Common myeloid progenitor, CD34-positive (primary cell): Measurements from ENCODE around the gene C2CD2L.
A peak's percentile ranks its signal among the peaks of the same experiment; 100 is the strongest.

ENCODE experiments used
- CTCF ChIA-PET: fragments of 350-600 bp; sonication (Branson Sonifier 250); formaldehyde crosslinking; loops from one replicate; lab custom pipeline; 2021; ENCODE audit warnings: antibody characterized with exemption; lab: Charles Lee
- POLR2A ChIA-PET: fragments of 350-600 bp; sonication (Branson Sonifier 250); formaldehyde crosslinking; loops from one replicate; lab custom pipeline; 2021; ENCODE audit warnings: antibody characterized with exemption; lab: Charles Lee
- DNase-seq, 3 donors: peaks; one replicate each; pipeline versions ENCODE4 v3.0.0 to v3.0.0-alpha.2; 2013
- H3K27ac ChIP-seq, 2 experiments: 1 replicate in 1 of 2; 2 replicates in 1 of 2; pipeline ENCODE4 v1.7.0; 2013; ENCODE audit warnings: inconsistent platforms in 2 of 2, low read length in 2 of 2, mild to moderate bottlenecking in 2 of 2, low read depth in 1 of 2, moderate library complexity in 1 of 2; ENCODE audit not compliant: severe bottlenecking in 2 of 2, insufficient read depth in 1 of 2, poor library complexity in 1 of 2
- H3K27me3 ChIP-seq, 5 experiments: replicated peaks in 2 of 5; 1 replicate in 3 of 5; 2 replicates in 2 of 5; pipeline versions ENCODE4 v1.6.1 to v1.7.0; 2013; ENCODE audit warnings: low read length in 4 of 5, mild to moderate bottlenecking in 2 of 5, moderate library complexity in 2 of 5, inconsistent platforms in 1 of 5; ENCODE audit not compliant: insufficient read depth in 5 of 5, control insufficient read depth in 4 of 5
- H3K36me3 ChIP-seq, 4 experiments: 1 replicate in 2 of 4; 2 replicates in 2 of 4; pipeline versions ENCODE4 v1.6.1 to v1.7.0; 2013; ENCODE audit warnings: low read length in 3 of 4, control low read depth in 1 of 4, mild to moderate bottlenecking in 1 of 4; ENCODE audit not compliant: control insufficient read depth in 4 of 4, insufficient read depth in 4 of 4
- H3K4me1 ChIP-seq, 4 experiments: 1 replicate in 3 of 4; 2 replicates in 1 of 4; pipeline versions ENCODE4 v1.6.1 to v1.7.1; 2013; ENCODE audit warnings: low read length in 3 of 4, mild to moderate bottlenecking in 3 of 4, control low read depth in 1 of 4, inconsistent platforms in 1 of 4, moderate library complexity in 1 of 4; ENCODE audit not compliant: control insufficient read depth in 4 of 4, insufficient read depth in 4 of 4; ENCODE audit errors: control extremely low read depth in 1 of 4
- H3K4me3 ChIP-seq, 7 experiments: 1 replicate in 4 of 7; 2 replicates in 3 of 7; pipeline versions ENCODE4 v1.5.1 to v1.7.0; 2013; ENCODE audit warnings: mild to moderate bottlenecking in 7 of 7, low read length in 6 of 7, moderate library complexity in 6 of 7, inconsistent platforms in 2 of 7, low read depth in 2 of 7, control low read depth in 1 of 7; ENCODE audit not compliant: insufficient read depth in 4 of 7, control insufficient read depth in 1 of 7; ENCODE audit errors: extremely low read depth in 1 of 7
- H3K9me3 ChIP-seq, 5 experiments: 1 replicate in 4 of 5; 2 replicates in 1 of 5; pipeline versions ENCODE4 v1.6.1 to v1.7.1; 2013; ENCODE audit warnings: low read length in 4 of 5, mild to moderate bottlenecking in 2 of 5, inconsistent platforms in 1 of 5, low read depth in 1 of 5, moderate library complexity in 1 of 5; ENCODE audit not compliant: control insufficient read depth in 4 of 5, insufficient read depth in 2 of 5; ENCODE audit errors: control extremely low read depth in 1 of 5
- WGBS: methylation state at CpG from one replicate; pipeline ENCODE4 v1.1.5; 2013; ENCODE audit not compliant: insufficient coverage; 5-methylcytosine and 5-hydroxymethylcytosine counted together

The C2CD2L gene

DNA sequence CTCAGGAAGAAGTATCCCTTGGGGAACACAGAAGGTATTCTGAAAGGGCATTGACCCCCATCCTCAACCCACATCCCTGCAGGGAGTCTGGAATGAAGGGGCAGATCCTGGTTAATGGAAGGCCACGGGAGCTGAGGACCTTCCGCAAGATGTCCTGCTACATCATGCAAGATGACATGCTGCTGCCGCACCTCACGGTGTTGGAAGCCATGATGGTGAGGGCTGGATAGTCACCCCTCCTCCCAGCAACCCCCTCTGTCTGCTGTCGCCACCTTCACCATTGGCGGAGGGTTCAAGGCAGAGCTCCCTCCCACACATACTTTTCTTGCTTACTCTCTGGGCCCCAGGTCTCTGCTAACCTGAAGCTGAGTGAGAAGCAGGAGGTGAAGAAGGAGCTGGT is 47.0 kb downstream of the C2CD2L start:
- no peak overlapping the region for H3K4me3 ChIP-seq
- no peak overlapping the region for H3K27ac ChIP-seq
- no peaks in the 10 kb centered on the region for H3K9me3 ChIP-seq
- H3K36me3 ChIP-seq = no peaks in the 10 kb centered on the region
- WGBS = 100% methylated on average over 3 of the region's 6 CpGs
- DNase-seq = no peak
- ChIA-PET POLR2A (no interaction called here), CTCF (interaction anchor here (1.1 to 6.5 kb wide), 7 partner anchors 9 to 321 kb away, joined by 3 to 42 read pairs (median 4); no protein-coding TSS in a partner anchor)
- peaks cover 0 to 31% (median 14%) of the 10 kb centered on the region in 5 experiments for H3K27me3 ChIP-seq
- H3K4me1 ChIP-seq = peaks cover 0 to 8% (median 7%) of the 10 kb centered on the region in 4 experiments

- peak in 2 of 3 donors; percentile 26 to 36 for DNase-seq
- no peaks in the 10 kb centered on the region for H3K4me1 ChIP-seq
- H3K4me3 ChIP-seq = no peak overlapping the region
- CTCF ChIA-PET = interaction anchor here (0.8 to 6.5 kb wide), 10 partner anchors 9 to 50 kb away, joined by 3 to 42 read pairs (median 4); partner anchors contain the start of genes CBL and NLRX1
- POLR2A ChIA-PET = no interaction called here
- H3K36me3 ChIP-seq = no peaks in the 10 kb centered on the region
- H3K9me3 ChIP-seq = no peaks in the 10 kb centered on the region
- H3K27ac ChIP-seq = no peak overlapping the region
- WGBS = 63% methylated on average over 8 of the region's 8 CpGs
- peaks cover 0 to 13% (median 5%) of the 10 kb centered on the region in 5 experiments for H3K27me3 ChIP-seq
Observed at GRCh38 chr11:119155733-119156492, 48.8 kb downstream of the C2CD2L start.

DNA sequence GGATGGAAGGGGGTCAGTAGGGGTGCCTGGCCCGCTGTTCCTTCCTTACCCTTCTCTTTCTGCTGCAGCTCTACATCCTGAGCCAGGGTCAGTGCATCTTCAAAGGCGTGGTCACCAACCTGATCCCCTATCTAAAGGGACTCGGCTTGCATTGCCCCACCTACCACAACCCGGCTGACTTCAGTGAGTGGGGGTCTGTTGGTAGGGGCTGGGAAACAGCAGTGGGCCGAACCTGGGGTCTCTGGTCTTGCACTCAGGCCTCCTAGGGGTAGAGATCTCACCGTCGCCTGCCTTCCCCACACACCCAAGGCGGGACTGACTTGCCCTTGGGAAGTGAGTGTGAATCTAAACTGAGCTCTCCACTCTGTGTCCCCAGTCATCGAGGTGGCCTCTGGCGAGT is 49.4 kb downstream of the C2CD2L start:
- POLR2A ChIA-PET = no interaction called here
- no peak for DNase-seq

GRCh38 chr11:119157063-119157462 is 49.9 kb downstream of the C2CD2L start:
- H3K27me3 ChIP-seq = peaks cover 0 to 5% (median 0%) of the 10 kb centered on the region in 5 experiments
- H3K27ac ChIP-seq = no peak overlapping the region
- ChIA-PET CTCF (interaction anchor here (1.0 to 6.5 kb wide), 5 partner anchors 8 to 127 kb away, joined by 3 to 42 read pairs (median 6); partner anchors contain the start of gene NLRX1), POLR2A (no interaction called here)
- WGBS = 75% methylated on average over 3 of the region's 3 CpGs
- H3K4me1 ChIP-seq = no peaks in the 10 kb centered on the region
- DNase-seq = peak in 2 of 3 donors; percentile 27 to 32
- H3K36me3 ChIP-seq = no peaks in the 10 kb centered on the region
- no peak overlapping the region for H3K4me3 ChIP-seq
- H3K9me3 ChIP-seq = no peaks in the 10 kb centered on the region

More for the DNA sequence above, 49.4 kb downstream of the C2CD2L start:
- Histone ChIP-seq H3K4me1 (no peaks in the 10 kb centered on the region), H3K9me3 (no peaks in the 10 kb centered on the region), H3K4me3 (no peak overlapping the region), H3K36me3 (no peaks in the 10 kb centered on the region), H3K27ac (no peak overlapping the region), H3K27me3 (peaks cover 0 to 8% (median 0%) of the 10 kb centered on the region in 5 experiments)
- CTCF ChIA-PET = interaction anchor here (1.0 to 6.5 kb wide), 8 partner anchors 9 to 128 kb away, joined by 3 to 42 read pairs (median 4); partner anchors contain the start of gene NLRX1
- 96% methylated on average over 6 of the region's 10 CpGs for WGBS

DNA sequence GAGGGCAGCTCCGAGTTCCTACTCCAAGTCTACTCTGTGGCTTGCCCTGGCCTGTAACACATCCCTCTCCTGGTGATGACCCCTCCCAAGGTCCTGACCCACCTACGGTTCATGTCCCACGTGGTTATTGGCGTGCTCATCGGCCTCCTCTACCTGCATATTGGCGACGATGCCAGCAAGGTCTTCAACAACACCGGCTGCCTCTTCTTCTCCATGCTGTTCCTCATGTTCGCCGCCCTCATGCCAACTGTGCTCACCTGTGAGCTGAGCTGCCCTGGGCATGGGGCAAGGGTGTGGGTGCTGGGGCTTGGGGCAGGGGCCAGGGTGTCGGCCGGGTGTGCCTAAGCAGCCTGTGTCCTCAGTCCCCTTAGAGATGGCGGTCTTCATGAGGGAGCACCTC is 51.3 kb downstream of the C2CD2L start:
- DNase-seq = no peak

GRCh38 chr11:119160151-119160550 is 53.0 kb downstream of the C2CD2L start:
- no peaks in the 10 kb centered on the region for H3K27me3 ChIP-seq
- POLR2A ChIA-PET = no interaction called here
- no peaks in the 10 kb centered on the region for H3K9me3 ChIP-seq
- no peaks in the 10 kb centered on the region for H3K36me3 ChIP-seq
- no peak for DNase-seq
- WGBS = 100% methylated on average over 4 of the region's 9 CpGs
- no peak overlapping the region for H3K27ac ChIP-seq
- CTCF ChIA-PET = interaction anchor here (0.6 to 5.2 kb wide), 7 partner anchors 9 to 38 kb away, joined by 3 to 23 read pairs (median 5); partner anchors contain the start of gene NLRX1
- H3K4me1 ChIP-seq = no peaks in the 10 kb centered on the region
- no peak overlapping the region for H3K4me3 ChIP-seq

More for the DNA sequence above, 51.3 kb downstream of the C2CD2L start:
- POLR2A ChIA-PET = no interaction called here
- over 99% methylated on average over 12 of the region's 13 CpGs for WGBS
- H3K4me1 ChIP-seq = no peaks in the 10 kb centered on the region
- H3K9me3 ChIP-seq = no peaks in the 10 kb centered on the region
- H3K4me3 ChIP-seq = no peak overlapping the region
- no peaks in the 10 kb centered on the region for H3K27me3 ChIP-seq
- H3K27ac ChIP-seq = no peak overlapping the region
- CTCF ChIA-PET = interaction anchor here (1.9 to 6.5 kb wide), 3 partner anchors 7 to 15 kb away, joined by 5 to 42 read pairs (median 23); no protein-coding TSS in a partner anchor
- no peaks in the 10 kb centered on the region for H3K36me3 ChIP-seq

- Histone ChIP-seq H3K9me3 (no peaks in the 10 kb centered on the region), H3K4me1 (no peaks in the 10 kb centered on the region), H3K27me3 (no peaks in the 10 kb centered on the region), H3K27ac (no peak overlapping the region), H3K4me3 (no peak overlapping the region), H3K36me3 (no peaks in the 10 kb centered on the region)
- DNase-seq = no peak
- 98% methylated on average over 6 of the region's 8 CpGs for WGBS
- POLR2A ChIA-PET = no interaction called here
- CTCF ChIA-PET = interaction anchor here (1.7 kb wide), 1 partner anchor 35 kb away, joined by 9 read pairs; no protein-coding TSS in a partner anchor
Observed at GRCh38 chr11:119161871-119162270, 54.7 kb downstream of the C2CD2L start.
